ENCODE measurements around the gene MTREX.

DNA sequence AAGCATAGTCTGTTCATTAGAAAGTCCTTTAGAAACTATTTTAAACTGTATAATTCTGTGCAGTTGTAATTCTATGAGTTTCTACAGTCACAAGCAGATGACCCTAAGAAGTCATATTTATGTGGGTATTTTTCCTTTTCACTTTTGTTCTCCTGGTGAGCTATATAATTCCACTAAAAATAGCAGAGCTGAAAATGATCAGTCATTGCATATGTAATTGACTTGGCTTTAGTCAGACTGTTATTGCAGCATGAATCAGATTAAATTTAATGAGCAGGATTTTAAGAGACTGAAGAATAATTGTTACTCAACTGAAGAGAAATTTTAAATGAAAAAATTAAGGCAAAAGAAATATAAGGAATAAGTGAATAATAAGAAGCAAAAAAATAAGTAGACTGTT lies 108.5 kb downstream of the MTREX start:
- TF ChIP-seq, protein P1, sequence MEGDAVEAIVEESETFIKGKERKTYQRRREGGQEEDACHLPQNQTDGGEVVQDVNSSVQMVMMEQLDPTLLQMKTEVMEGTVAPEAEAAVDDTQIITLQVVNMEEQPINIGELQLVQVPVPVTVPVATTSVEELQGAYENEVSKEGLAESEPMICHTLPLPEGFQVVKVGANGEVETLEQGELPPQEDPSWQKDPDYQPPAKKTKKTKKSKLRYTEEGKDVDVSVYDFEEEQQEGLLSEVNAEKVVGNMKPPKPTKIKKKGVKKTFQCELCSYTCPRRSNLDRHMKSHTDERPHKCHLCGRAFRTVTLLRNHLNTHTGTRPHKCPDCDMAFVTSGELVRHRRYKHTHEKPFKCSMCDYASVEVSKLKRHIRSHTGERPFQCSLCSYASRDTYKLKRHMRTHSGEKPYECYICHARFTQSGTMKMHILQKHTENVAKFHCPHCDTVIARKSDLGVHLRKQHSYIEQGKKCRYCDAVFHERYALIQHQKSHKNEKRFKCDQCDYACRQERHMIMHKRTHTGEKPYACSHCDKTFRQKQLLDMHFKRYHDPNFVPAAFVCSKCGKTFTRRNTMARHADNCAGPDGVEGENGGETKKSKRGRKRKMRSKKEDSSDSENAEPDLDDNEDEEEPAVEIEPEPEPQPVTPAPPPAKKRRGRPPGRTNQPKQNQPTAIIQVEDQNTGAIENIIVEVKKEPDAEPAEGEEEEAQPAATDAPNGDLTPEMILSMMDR (conservative IDR thresholded peaks at IDR 0.05; ENCODE audit: low read depth, low read length): no peak
- TF ChIP-seq EZH2phosphoT487 (IDR thresholded peaks at IDR 0.05; ENCODE audit: borderline replicate concordance, low read length) (no peak), EZH2 (IDR thresholded peaks at IDR 0.05; ENCODE audit: low read length, unreplicated experiment) (no peak)
